A549 (cell line): Measurements from ENCODE around the gene PAM16.

Experiments
- EP300 ChIP-seq, 2 experiments: fragments of >200 bp; sonication (Bioruptor Twin); formaldehyde crosslinking; IDR thresholded peaks; 2 replicates in 1 of 2; 3 replicates in 1 of 2; pipeline ENCODE4 v1.6.1; 2016 to 2017
- HOXB5 ChIP-seq: fragments of 250-450 bp; sonication (Bioruptor Pico); IDR thresholded peaks from 2 replicates; pipeline ENCODE4 v1.5.0; 2020; ENCODE audit warnings: mild to moderate bottlenecking, moderate library complexity
- POLR2A ChIP-seq: IDR thresholded peaks from 2 replicates; pipeline ENCODE4 v1.6.1; 2012; ENCODE audit warnings: mild to moderate bottlenecking, low read length
- ZC3H11A ChIP-seq: fragments of 450-650 bp; IDR thresholded peaks from 2 replicates; pipeline ENCODE4 v1.6.1; 2014; ENCODE audit warnings: antibody characterized with exemption, mild to moderate bottlenecking
- TF ChIP-seq, protein P1 (sequence below): fragments of >200 bp; sonication (Bioruptor Twin); formaldehyde crosslinking; IDR thresholded peaks from 3 replicates; pipeline ENCODE4 v1.5.1; 2016
- TF ChIP-seq, protein P2 (sequence below): fragments of 450-650 bp; IDR thresholded peaks from 2 replicates; pipeline ENCODE4 v1.6.1; 2014; ENCODE audit warnings: antibody characterized with exemption
- TF ChIP-seq, protein P3 (sequence below): fragments of 200-600 bp; sonication (generic); IDR thresholded peaks from 2 replicates; pipeline ENCODE4 v1.6.1; 2016; ENCODE audit warnings: antibody characterized with exemption, mild to moderate bottlenecking, moderate library complexity

DNA sequence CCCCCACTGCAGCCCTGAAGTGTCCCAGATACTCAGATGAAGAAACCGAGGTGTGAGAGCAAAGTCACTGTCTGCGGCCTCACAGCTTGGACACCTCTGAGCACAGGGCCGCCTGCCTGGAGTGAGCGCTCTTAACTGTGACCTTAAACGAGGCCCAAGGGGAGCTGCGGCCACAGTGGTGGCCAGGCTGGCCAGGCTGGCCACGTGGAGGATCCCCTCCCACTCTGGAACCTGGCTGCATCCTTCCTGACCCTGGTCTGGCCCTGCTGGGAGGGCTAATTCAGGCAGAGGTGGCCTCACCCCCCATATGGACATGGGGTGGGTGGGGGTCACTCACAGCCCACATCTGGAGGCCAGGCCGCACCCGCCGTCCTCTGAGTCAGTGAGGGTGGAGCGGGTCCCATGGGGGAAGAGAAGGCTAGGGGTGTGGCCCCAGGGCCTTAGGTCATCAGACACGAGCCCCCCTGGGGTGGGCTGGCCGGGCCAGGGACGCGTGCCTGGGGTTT, 27.1 kb upstream of the PAM16 start:
- TF ChIP-seq HOXB5 (CRISPR knock-in tag) (no peak), EP300 (IDR thresholded peaks at IDR 0.05) (no peak), POLR2A (no peak), ZC3H11A (no peak)
- TF ChIP-seq, protein P1, sequence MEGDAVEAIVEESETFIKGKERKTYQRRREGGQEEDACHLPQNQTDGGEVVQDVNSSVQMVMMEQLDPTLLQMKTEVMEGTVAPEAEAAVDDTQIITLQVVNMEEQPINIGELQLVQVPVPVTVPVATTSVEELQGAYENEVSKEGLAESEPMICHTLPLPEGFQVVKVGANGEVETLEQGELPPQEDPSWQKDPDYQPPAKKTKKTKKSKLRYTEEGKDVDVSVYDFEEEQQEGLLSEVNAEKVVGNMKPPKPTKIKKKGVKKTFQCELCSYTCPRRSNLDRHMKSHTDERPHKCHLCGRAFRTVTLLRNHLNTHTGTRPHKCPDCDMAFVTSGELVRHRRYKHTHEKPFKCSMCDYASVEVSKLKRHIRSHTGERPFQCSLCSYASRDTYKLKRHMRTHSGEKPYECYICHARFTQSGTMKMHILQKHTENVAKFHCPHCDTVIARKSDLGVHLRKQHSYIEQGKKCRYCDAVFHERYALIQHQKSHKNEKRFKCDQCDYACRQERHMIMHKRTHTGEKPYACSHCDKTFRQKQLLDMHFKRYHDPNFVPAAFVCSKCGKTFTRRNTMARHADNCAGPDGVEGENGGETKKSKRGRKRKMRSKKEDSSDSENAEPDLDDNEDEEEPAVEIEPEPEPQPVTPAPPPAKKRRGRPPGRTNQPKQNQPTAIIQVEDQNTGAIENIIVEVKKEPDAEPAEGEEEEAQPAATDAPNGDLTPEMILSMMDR = no peak
- TF ChIP-seq, protein P2, sequence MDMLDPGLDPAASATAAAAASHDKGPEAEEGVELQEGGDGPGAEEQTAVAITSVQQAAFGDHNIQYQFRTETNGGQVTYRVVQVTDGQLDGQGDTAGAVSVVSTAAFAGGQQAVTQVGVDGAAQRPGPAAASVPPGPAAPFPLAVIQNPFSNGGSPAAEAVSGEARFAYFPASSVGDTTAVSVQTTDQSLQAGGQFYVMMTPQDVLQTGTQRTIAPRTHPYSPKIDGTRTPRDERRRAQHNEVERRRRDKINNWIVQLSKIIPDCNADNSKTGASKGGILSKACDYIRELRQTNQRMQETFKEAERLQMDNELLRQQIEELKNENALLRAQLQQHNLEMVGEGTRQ = no peak
- TF ChIP-seq, protein P3, sequence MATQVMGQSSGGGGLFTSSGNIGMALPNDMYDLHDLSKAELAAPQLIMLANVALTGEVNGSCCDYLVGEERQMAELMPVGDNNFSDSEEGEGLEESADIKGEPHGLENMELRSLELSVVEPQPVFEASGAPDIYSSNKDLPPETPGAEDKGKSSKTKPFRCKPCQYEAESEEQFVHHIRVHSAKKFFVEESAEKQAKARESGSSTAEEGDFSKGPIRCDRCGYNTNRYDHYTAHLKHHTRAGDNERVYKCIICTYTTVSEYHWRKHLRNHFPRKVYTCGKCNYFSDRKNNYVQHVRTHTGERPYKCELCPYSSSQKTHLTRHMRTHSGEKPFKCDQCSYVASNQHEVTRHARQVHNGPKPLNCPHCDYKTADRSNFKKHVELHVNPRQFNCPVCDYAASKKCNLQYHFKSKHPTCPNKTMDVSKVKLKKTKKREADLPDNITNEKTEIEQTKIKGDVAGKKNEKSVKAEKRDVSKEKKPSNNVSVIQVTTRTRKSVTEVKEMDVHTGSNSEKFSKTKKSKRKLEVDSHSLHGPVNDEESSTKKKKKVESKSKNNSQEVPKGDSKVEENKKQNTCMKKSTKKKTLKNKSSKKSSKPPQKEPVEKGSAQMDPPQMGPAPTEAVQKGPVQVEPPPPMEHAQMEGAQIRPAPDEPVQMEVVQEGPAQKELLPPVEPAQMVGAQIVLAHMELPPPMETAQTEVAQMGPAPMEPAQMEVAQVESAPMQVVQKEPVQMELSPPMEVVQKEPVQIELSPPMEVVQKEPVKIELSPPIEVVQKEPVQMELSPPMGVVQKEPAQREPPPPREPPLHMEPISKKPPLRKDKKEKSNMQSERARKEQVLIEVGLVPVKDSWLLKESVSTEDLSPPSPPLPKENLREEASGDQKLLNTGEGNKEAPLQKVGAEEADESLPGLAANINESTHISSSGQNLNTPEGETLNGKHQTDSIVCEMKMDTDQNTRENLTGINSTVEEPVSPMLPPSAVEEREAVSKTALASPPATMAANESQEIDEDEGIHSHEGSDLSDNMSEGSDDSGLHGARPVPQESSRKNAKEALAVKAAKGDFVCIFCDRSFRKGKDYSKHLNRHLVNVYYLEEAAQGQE = no peak
